Activated naive CD4-positive, alpha-beta T cell treated with anti-CD3 and anti-CD28 coated beads, Interleukin-2, amount 50 U/mL, for 24 hours (primary cell): ENCODE results near the gene DLGAP4.

Experiments used
- H3K27ac Mint-ChIP-seq: one replicate; pipeline ENCODE4 v1.8.0; 2021; ENCODE audit warnings: mild to moderate bottlenecking, mixed read lengths
- H3K27me3 Mint-ChIP-seq: one replicate; pipeline ENCODE4 v1.8.0; 2021; ENCODE audit warnings: mixed read lengths
- H3K36me3 Mint-ChIP-seq: one replicate; pipeline ENCODE4 v1.8.0; 2021; ENCODE audit warnings: mixed read lengths
- H3K4me1 Mint-ChIP-seq: one replicate; pipeline ENCODE4 v1.8.0; 2021; ENCODE audit warnings: mixed read lengths
- H3K4me3 Mint-ChIP-seq: one replicate; pipeline ENCODE4 v1.8.0; 2021; ENCODE audit warnings: mild to moderate bottlenecking, mixed read lengths
- H3K9me3 Mint-ChIP-seq: one replicate; pipeline ENCODE4 v1.8.0; 2021; ENCODE audit warnings: mixed read lengths

Gene DLGAP4

GRCh38 chr20:36571564-36572504, 265.7 kb downstream of the DLGAP4 start:
- Mint-ChIP-seq H3K36me3 (peaks cover 2% of the 10 kb centered on the region), H3K27me3 (no peaks in the 10 kb centered on the region), H3K4me1 (peaks cover 37% of the 10 kb centered on the region), H3K4me3 (peak overlapping the region; percentile 95), H3K9me3 (no peaks in the 10 kb centered on the region), H3K27ac (peak overlapping the region; percentile 99)

GRCh38 chr20:36572701-36573102, 266.6 kb downstream of the DLGAP4 start:
- peaks cover 2% of the 10 kb centered on the region for H3K36me3 Mint-ChIP-seq
- H3K4me1 Mint-ChIP-seq: peaks cover 37% of the 10 kb centered on the region
- no peaks in the 10 kb centered on the region for H3K9me3 Mint-ChIP-seq
- H3K4me3 Mint-ChIP-seq: peak overlapping the region; percentile 95
- H3K27me3 Mint-ChIP-seq: no peaks in the 10 kb centered on the region
- H3K27ac Mint-ChIP-seq: peak overlapping the region; percentile 99

GRCh38 chr20:36573103-36573797, 267.1 kb downstream of the DLGAP4 start, which contains the start of gene TGIF2:
Gene TGIF2 (plus strand): TSS chr20:36573597. CDS start chr20:36578775, 5,178 bp downstream.
- H3K4me3 Mint-ChIP-seq: peak within 1 kb of the TSS; percentile 100
- H3K4me1 Mint-ChIP-seq: peaks cover 37% of the 10 kb centered on the region
- H3K9me3 Mint-ChIP-seq: no peaks in the 10 kb centered on the region
- H3K36me3 Mint-ChIP-seq: peaks cover 2% of the 10 kb centered on the region
- peak within 1 kb of the TSS; percentile 100 for H3K27ac Mint-ChIP-seq
- H3K27me3 Mint-ChIP-seq: no peaks in the 10 kb centered on the region

- no peaks in the 10 kb centered on the region for H3K27me3 Mint-ChIP-seq
- H3K4me1 Mint-ChIP-seq: peaks cover 37% of the 10 kb centered on the region
- H3K4me3 Mint-ChIP-seq: peak overlapping the region; percentile 100
- no peaks in the 10 kb centered on the region for H3K9me3 Mint-ChIP-seq
- H3K36me3 Mint-ChIP-seq: peaks cover 2% of the 10 kb centered on the region
- H3K27ac Mint-ChIP-seq: peak overlapping the region; percentile 77
These were observed 267.7 kb downstream of the DLGAP4 start for GRCh38 chr20:36573798-36574365.

GRCh38 chr20:36574366-36575135, 268.4 kb downstream of the DLGAP4 start:
- H3K36me3 Mint-ChIP-seq: peaks cover 2% of the 10 kb centered on the region
- H3K27ac Mint-ChIP-seq: peak overlapping the region; percentile 100
- peaks cover 37% of the 10 kb centered on the region for H3K4me1 Mint-ChIP-seq
- no peaks in the 10 kb centered on the region for H3K9me3 Mint-ChIP-seq
- peak overlapping the region; percentile 100 for H3K4me3 Mint-ChIP-seq
- no peaks in the 10 kb centered on the region for H3K27me3 Mint-ChIP-seq

- peaks cover 7% of the 10 kb centered on the region for H3K36me3 Mint-ChIP-seq
- H3K27ac Mint-ChIP-seq: no peak overlapping the region
These were observed 269.9 kb downstream of the DLGAP4 start for GRCh38 chr20:36576081-36576445.

More at GRCh38 chr20:36576081-36576445, 269.9 kb downstream of the DLGAP4 start:
- Mint-ChIP-seq H3K4me1 (peaks cover 44% of the 10 kb centered on the region), H3K9me3 (no peaks in the 10 kb centered on the region), H3K4me3 (peak overlapping the region; percentile 100), H3K27me3 (no peaks in the 10 kb centered on the region)
